Testis (tissue), 3 donors: ENCODE results near the gene KDM6A. TPM values are rescaled to one million over a fixed set of nuclear protein-coding genes. Genes with fewer than 3 reads are reported as not detected.
A peak's percentile ranks its signal among the peaks of the same experiment; 100 is the strongest.
"Not testable (repeated sequence)": the region's sequence is repeated elsewhere in the genome, so short reads cannot be mapped to it uniquely, and the experiment has no call there.

ENCODE experiments used
- DNase-seq: peaks from one replicate; pipeline ENCODE4 v3.0.0-alpha.2; 2019
- H3K27ac ChIP-seq, 2 donors: fragments of 200-600 bp; sonication (generic); one replicate each; pipeline ENCODE4 v1.5.1; 2019
- H3K27me3 ChIP-seq: fragments of 200-600 bp; sonication (generic); one replicate; pipeline ENCODE4 v1.5.1; 2019
- H3K36me3 ChIP-seq: fragments of 200-600 bp; sonication (generic); one replicate; pipeline ENCODE4 v1.5.1; 2017; ENCODE audit warnings: low read depth; ENCODE audit errors: missing control alignments
- H3K4me1 ChIP-seq: fragments of 200-600 bp; sonication (generic); one replicate; pipeline ENCODE4 v1.5.1; 2019
- H3K4me3 ChIP-seq, 2 donors: fragments of 200-600 bp; sonication (generic); one replicate each; pipeline ENCODE4 v1.5.1; 2017 to 2019
- H3K9me3 ChIP-seq: fragments of 200-600 bp; sonication (generic); one replicate; pipeline ENCODE4 v1.5.1; 2017
- POLR2A ChIP-seq: fragments of 450-650 bp; IDR thresholded peaks from one replicate; pipeline ENCODE4 v1.6.1; 2017; ENCODE audit warnings: antibody characterized with exemption, mild to moderate bottlenecking, moderate library complexity
- WGBS, 2 donors: methylation state at CpG; one replicate each; pipeline ENCODE4 v1.1.5; 2018; 5-methylcytosine and 5-hydroxymethylcytosine counted together
- intact Hi-C: fragments of 100-400 bp; cut with DNase I; formaldehyde crosslinking; loops from one replicate; pipeline ENCODE4 v1.15.1; 2023; ENCODE audit warnings: low total_unique reads
- polyA plus RNA-seq: library from polyadenylated mRNA; stranded (reverse); fragments of 350-450 nt; fragmentation: Illumina TruSeq; extraction: RNeasy Lipid Tissue Mini Kit (QIAGEN cat#74804); gene quantifications from one replicate; pipeline ENCODE4 v1.2.3, GENCODE V29; 2014; ENCODE audit warnings: low read depth, low replicate concordance; ENCODE audit not compliant: insufficient read depth
- total RNA-seq, 2 donors: library from RNA; depleted of rRNA; stranded (reverse); fragments of >200 nt; gene quantifications; one replicate each; pipeline ENCODE4 v1.2.3, GENCODE V29; 2016
- TF ChIP-seq, protein P1 (sequence below), 3 experiments: fragments of 450-650 bp in 2 of 3; fragments of 200-600 bp in 1 of 3; sonication (generic) in 1 of 3; IDR thresholded peaks; one replicate each; pipeline ENCODE4 v1.5.1; 2016 to 2019; ENCODE audit warnings: antibody characterized with exemption in 3 of 3, mild to moderate bottlenecking in 2 of 3, moderate library complexity in 1 of 3

Gene KDM6A
- total and polyA plus RNA-seq, 3 donors from 2014 or later = 27.2 to 57.7 (median 56.7) TPM

DNA sequence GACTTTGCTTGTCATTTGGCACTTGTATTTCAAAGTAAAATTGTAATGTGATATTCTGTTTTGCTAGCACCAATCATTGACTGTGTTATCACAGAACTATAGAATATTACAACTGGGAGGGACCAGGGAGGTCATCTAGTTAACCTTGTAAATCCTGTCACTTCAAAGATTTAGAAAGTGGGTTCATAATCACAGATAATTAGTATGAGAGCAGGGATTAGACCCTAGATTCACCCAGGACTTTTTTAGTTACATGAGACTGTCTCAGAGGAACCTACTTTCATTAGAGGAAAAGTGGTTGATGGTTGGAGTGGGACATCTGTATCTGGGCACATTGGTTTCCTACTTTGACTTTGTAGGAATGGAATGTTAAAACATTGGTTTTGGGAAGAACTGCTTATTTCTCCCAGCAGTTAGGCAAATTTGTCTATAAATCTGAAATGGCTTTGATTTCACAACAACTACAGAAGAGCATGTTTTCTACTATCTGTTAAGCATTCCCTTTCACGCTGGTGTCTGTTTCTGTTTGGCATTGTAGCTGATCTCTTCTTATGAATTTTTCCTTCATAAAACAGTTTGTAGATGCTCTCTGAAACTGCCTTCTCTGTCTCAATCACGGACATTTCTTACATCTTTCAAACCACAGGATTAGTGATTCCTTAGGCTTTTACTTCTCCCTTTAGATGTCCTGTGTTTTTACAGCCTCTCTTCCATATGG, 183.6 kb downstream of the KDM6A start:
- no peaks in the 10 kb centered on the region for H3K27me3 ChIP-seq
- DNase-seq = no peak
- no peaks in the 10 kb centered on the region for H3K36me3 ChIP-seq
- WGBS, 2 donors = 49 to 51% methylated on average over 2 of the region's 2 CpGs
- H3K27ac ChIP-seq = no peak overlapping the region
- H3K9me3 ChIP-seq = no peaks in the 10 kb centered on the region
- intact Hi-C loops = no loop called here
- TF ChIP-seq, protein P1, sequence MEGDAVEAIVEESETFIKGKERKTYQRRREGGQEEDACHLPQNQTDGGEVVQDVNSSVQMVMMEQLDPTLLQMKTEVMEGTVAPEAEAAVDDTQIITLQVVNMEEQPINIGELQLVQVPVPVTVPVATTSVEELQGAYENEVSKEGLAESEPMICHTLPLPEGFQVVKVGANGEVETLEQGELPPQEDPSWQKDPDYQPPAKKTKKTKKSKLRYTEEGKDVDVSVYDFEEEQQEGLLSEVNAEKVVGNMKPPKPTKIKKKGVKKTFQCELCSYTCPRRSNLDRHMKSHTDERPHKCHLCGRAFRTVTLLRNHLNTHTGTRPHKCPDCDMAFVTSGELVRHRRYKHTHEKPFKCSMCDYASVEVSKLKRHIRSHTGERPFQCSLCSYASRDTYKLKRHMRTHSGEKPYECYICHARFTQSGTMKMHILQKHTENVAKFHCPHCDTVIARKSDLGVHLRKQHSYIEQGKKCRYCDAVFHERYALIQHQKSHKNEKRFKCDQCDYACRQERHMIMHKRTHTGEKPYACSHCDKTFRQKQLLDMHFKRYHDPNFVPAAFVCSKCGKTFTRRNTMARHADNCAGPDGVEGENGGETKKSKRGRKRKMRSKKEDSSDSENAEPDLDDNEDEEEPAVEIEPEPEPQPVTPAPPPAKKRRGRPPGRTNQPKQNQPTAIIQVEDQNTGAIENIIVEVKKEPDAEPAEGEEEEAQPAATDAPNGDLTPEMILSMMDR (IDR thresholded peaks at IDR 0.05) = no peak
- TF ChIP-seq POLR2A = no peak
- H3K4me1 ChIP-seq = no peaks in the 10 kb centered on the region
- H3K4me3 ChIP-seq = no peak overlapping the region

DNA sequence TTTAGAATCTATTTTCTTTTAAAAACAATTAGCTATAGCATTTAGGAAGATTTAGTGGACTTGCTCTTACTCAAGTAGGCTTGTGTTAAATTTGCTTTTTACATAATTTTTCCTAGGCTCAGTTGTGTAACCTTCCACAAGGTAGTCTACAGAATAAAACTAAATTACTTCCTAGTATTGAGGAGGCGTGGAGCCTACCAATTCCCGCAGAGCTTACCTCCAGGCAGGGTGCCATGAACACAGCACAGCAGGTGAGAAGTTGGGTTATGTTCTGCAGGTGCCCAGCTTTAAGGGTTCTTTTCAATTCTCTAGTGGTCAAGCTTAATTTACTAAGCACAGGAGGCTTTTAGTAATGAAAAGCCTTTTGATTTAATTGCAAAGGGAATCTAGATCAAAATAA, 186.9 kb downstream of the KDM6A start:
- WGBS, 2 donors = 93 to 96% methylated on average over 2 of the region's 2 CpGs
- H3K4me1 ChIP-seq, H3K36me3 ChIP-seq, intact Hi-C loops, H3K27me3 ChIP-seq, H3K9me3 ChIP-seq, H3K27ac ChIP-seq, DNase-seq, H3K4me3 ChIP-seq: not testable (repeated sequence)

DNA sequence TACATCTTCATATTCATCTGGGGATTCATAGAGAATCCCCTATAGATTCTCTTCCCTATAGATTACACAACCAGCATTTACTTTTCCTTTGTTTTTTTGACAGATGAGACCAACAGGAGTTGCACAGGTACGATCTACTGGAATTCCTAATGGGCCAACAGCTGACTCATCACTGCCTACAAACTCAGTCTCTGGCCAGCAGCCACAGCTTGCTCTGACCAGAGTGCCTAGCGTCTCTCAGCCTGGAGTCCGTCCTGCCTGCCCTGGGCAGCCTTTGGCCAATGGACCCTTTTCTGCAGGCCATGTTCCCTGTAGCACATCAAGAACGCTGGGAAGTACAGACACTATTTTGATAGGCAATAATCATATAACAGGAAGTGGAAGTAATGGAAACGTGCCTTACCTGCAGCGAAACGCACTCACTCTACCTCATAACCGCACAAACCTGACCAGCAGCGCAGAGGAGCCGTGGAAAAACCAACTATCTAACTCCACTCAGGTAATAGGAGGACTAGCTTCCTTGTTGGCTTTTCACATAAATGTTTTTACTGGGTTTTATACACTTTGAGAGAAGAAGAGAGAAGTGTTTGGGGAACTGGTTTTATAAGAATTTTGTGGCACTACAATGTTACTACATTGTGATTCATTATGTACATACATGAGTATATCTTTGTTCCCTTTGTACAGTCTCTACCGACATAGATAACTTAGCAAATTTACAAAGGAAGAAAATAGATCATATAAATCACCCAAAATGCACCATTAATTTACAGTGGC, 190.5 kb downstream of the KDM6A start:
- Histone ChIP-seq H3K4me1 (no peaks in the 10 kb centered on the region), H3K27ac (no peak overlapping the region), H3K9me3 (no peaks in the 10 kb centered on the region), H3K27me3 (no peaks in the 10 kb centered on the region), H3K36me3 (no peaks in the 10 kb centered on the region), H3K4me3 (no peak overlapping the region)
- no peak for TF ChIP-seq POLR2A
- TF ChIP-seq, protein P1 (IDR thresholded peaks at IDR 0.05) = no peak
- intact Hi-C loops = no loop called here
- DNase-seq = no peak
- 93 to 94% methylated on average over 11 of the region's 11 CpGs for WGBS, 2 donors

DNA sequence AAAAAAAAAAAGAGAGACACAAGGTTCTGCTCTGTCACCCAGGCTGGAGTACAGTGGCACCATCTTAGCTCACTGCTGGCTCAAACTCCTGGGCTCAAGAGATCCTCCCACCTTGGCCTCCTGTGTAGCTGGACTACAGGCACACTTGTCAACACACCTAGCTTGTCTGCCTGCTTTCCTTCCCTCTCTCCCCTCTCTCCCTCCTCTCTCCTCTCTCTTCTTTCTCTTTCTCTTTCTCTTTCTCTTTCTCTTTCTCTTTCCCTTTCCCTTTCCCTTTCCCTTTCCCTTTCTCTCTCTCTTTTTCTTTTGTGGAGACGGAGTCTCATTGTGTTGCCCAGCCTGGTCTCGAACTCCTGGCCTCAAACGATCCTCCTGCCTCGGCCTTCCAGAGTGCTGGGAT, 195.6 kb downstream of the KDM6A start:
- intact Hi-C loops = no loop called here
- H3K27me3 ChIP-seq = no peaks in the 10 kb centered on the region
- H3K27ac ChIP-seq = no peak overlapping the region
- H3K4me3 ChIP-seq = no peak overlapping the region
- H3K4me1 ChIP-seq = no peaks in the 10 kb centered on the region
- H3K9me3 ChIP-seq = no peaks in the 10 kb centered on the region
- TF ChIP-seq, protein P1 (IDR thresholded peaks at IDR 0.05) = no peak
- WGBS, 2 donors = 96 to 98% methylated on average over 4 of the region's 4 CpGs
- DNase-seq = no peak
- H3K36me3 ChIP-seq = no peaks in the 10 kb centered on the region

DNA sequence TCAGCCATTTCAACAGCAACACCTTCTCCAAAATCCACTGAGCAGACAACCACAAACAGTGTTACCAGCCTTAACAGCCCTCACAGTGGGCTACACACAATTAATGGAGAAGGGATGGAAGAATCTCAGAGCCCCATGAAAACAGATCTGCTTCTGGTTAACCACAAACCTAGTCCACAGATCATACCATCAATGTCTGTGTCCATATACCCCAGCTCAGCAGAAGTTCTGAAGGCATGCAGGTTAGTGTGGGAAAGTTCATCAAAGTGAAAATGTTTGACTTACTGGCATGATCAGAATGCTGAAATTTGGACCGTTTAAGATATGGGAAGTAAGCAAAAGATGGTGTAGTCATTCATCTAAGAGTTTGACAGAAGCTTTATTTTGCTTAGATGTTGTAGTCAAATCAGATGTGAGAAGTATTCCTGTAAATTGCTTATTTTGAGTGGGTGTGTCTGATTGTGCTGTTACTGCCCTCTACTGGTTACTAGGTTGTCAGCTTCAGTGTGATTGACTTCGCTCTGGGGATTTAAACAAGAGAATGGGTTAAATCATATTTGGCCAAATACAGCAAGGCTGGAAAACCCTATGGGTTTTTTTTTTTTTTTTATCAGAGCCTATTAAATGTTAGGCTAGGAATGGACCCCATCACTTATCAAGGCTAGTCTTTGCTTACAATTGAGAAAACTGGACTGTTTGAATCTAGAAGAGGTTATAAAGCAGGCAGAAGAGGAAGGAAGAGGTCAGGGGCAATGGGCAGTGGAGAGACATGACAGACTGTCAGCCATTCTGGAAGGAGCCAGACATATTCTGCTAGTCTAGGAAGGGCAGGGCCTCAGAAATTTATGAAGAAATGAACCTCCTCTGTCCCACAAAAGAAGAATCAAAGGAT, 197.4 kb downstream of the KDM6A start:
- intact Hi-C loops = no loop called here
- 50 to 51% methylated on average over 2 of the region's 2 CpGs for WGBS, 2 donors
- Histone ChIP-seq H3K4me3 (no peak overlapping the region), H3K9me3 (no peaks in the 10 kb centered on the region), H3K27me3 (no peaks in the 10 kb centered on the region), H3K36me3 (no peaks in the 10 kb centered on the region), H3K27ac (no peak overlapping the region), H3K4me1 (no peaks in the 10 kb centered on the region)
- no peak for DNase-seq
- TF ChIP-seq POLR2A = no peak
- TF ChIP-seq, protein P1 (IDR thresholded peaks at IDR 0.05) = peak in 2 of 3 experiments; percentile 11 to 28

- DNase-seq, H3K4me1 ChIP-seq, intact Hi-C loops, H3K4me3 ChIP-seq, H3K9me3 ChIP-seq, H3K27me3 ChIP-seq, H3K27ac ChIP-seq, H3K36me3 ChIP-seq: not testable (repeated sequence)
- 95 to 100% methylated on average over 2 to 4 of the region's 4 CpGs for WGBS, 2 donors
Measured at GRCh38 chrX:45073011-45073410, 200.0 kb downstream of the KDM6A start.
